ENCODE results near the gene CEBPA. TPM values are rescaled to one million over a fixed set of nuclear protein-coding genes. Genes with fewer than 3 reads are reported as not detected.

Gene CEBPA
- total and polyA plus RNA-seq, 2 experiments from 2014 or later: 0.50 to 2.6 TPM

GRCh38 chr19:33278023-33278402, 24.3 kb downstream of the CEBPA start:
- no peak overlapping the region for H2AFZ ChIP-seq
- H3K27me3 Mint-ChIP-seq (ENCODE audit: insufficient read depth, low read depth, poor library complexity): peaks cover 4% of the 10 kb centered on the region
- no peaks in the 10 kb centered on the region for H3F3A ChIP-seq (replicated peaks; ENCODE audit: low read depth)
- H3K4me3 ChIP-seq: no peak overlapping the region
- no peak overlapping the region for H3K4me2 ChIP-seq
- no peak for DNase-seq (ENCODE audit: low spot score)
- H3K9me2 ChIP-seq (ENCODE audit: insufficient read depth): no peaks in the 10 kb centered on the region
- no peak for ATAC-seq
- TF ChIP-seq EZH2phosphoT487 (IDR thresholded peaks at IDR 0.05; ENCODE audit: unreplicated experiment) (no peak), POLR2AphosphoS5 (IDR thresholded peaks at IDR 0.05; ENCODE audit: low read depth) (no peak), ZNF114 (CRISPR knock-in tag; IDR thresholded peaks at IDR 0.05) (no peak), JUNB (IDR thresholded peaks at IDR 0.05; ENCODE audit: unreplicated experiment) (no peak), ZNF331 (CRISPR knock-in tag; IDR thresholded peaks at IDR 0.05; ENCODE audit: low read depth) (no peak), EZH2 (IDR thresholded peaks at IDR 0.05; ENCODE audit: low read depth, unreplicated experiment) (no peak), STAT1 (IDR thresholded peaks at IDR 0.05; ENCODE audit: unreplicated experiment) (no peak), CREB1 (CRISPR knock-in tag; IDR thresholded peaks at IDR 0.05; ENCODE audit: low read depth) (no peak), NANOG (IDR thresholded peaks at IDR 0.05; ENCODE audit: borderline replicate concordance) (no peak)
- TF ChIP-seq, protein P1, sequence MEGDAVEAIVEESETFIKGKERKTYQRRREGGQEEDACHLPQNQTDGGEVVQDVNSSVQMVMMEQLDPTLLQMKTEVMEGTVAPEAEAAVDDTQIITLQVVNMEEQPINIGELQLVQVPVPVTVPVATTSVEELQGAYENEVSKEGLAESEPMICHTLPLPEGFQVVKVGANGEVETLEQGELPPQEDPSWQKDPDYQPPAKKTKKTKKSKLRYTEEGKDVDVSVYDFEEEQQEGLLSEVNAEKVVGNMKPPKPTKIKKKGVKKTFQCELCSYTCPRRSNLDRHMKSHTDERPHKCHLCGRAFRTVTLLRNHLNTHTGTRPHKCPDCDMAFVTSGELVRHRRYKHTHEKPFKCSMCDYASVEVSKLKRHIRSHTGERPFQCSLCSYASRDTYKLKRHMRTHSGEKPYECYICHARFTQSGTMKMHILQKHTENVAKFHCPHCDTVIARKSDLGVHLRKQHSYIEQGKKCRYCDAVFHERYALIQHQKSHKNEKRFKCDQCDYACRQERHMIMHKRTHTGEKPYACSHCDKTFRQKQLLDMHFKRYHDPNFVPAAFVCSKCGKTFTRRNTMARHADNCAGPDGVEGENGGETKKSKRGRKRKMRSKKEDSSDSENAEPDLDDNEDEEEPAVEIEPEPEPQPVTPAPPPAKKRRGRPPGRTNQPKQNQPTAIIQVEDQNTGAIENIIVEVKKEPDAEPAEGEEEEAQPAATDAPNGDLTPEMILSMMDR (conservative IDR thresholded peaks at IDR 0.05; ENCODE audit: low read depth in 2 of 2): no peak
- TF ChIP-seq, protein P2, sequence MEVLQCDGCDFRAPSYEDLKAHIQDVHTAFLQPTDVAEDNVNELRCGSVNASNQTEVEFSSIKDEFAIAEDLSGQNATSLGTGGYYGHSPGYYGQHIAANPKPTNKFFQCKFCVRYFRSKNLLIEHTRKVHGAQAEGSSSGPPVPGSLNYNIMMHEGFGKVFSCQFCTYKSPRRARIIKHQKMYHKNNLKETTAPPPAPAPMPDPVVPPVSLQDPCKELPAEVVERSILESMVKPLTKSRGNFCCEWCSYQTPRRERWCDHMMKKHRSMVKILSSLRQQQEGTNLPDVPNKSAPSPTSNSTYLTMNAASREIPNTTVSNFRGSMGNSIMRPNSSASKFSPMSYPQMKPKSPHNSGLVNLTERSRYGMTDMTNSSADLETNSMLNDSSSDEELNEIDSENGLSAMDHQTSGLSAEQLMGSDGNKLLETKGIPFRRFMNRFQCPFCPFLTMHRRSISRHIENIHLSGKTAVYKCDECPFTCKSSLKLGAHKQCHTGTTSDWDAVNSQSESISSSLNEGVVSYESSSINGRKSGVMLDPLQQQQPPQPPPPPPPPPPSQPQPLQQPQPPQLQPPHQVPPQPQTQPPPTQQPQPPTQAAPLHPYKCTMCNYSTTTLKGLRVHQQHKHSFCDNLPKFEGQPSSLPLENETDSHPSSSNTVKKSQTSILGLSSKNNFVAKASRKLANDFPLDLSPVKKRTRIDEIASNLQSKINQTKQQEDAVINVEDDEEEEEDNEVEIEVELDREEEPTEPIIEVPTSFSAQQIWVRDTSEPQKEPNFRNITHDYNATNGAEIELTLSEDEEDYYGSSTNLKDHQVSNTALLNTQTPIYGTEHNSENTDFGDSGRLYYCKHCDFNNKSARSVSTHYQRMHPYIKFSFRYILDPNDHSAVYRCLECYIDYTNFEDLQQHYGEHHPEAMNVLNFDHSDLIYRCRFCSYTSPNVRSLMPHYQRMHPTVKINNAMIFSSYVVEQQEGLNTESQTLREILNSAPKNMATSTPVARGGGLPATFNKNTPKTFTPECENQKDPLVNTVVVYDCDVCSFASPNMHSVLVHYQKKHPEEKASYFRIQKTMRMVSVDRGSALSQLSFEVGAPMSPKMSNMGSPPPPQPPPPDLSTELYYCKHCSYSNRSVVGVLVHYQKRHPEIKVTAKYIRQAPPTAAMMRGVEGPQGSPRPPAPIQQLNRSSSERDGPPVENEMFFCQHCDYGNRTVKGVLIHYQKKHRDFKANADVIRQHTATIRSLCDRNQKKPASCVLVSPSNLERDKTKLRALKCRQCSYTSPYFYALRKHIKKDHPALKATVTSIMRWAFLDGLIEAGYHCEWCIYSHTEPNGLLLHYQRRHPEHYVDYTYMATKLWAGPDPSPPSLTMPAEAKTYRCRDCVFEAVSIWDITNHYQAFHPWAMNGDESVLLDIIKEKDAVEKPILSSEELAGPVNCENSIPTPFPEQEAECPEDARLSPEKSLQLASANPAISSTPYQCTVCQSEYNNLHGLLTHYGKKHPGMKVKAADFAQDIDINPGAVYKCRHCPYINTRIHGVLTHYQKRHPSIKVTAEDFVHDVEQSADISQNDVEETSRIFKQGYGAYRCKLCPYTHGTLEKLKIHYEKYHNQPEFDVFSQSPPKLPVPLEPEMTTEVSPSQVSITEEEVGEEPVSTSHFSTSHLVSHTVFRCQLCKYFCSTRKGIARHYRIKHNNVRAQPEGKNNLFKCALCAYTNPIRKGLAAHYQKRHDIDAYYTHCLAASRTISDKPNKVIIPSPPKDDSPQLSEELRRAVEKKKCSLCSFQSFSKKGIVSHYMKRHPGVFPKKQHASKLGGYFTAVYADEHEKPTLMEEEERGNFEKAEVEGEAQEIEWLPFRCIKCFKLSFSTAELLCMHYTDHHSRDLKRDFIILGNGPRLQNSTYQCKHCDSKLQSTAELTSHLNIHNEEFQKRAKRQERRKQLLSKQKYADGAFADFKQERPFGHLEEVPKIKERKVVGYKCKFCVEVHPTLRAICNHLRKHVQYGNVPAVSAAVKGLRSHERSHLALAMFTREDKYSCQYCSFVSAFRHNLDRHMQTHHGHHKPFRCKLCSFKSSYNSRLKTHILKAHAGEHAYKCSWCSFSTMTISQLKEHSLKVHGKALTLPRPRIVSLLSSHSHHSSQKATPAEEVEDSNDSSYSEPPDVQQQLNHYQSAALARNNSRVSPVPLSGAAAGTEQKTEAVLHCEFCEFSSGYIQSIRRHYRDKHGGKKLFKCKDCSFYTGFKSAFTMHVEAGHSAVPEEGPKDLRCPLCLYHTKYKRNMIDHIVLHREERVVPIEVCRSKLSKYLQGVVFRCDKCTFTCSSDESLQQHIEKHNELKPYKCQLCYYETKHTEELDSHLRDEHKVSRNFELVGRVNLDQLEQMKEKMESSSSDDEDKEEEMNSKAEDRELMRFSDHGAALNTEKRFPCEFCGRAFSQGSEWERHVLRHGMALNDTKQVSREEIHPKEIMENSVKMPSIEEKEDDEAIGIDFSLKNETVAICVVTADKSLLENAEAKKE (CRISPR knock-in tag; IDR thresholded peaks at IDR 0.05): no peak
- TF ChIP-seq, protein P3, sequence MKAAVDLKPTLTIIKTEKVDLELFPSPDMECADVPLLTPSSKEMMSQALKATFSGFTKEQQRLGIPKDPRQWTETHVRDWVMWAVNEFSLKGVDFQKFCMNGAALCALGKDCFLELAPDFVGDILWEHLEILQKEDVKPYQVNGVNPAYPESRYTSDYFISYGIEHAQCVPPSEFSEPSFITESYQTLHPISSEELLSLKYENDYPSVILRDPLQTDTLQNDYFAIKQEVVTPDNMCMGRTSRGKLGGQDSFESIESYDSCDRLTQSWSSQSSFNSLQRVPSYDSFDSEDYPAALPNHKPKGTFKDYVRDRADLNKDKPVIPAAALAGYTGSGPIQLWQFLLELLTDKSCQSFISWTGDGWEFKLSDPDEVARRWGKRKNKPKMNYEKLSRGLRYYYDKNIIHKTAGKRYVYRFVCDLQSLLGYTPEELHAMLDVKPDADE (IDR thresholded peaks at IDR 0.05): no peak
- TF ChIP-seq, protein P4, sequence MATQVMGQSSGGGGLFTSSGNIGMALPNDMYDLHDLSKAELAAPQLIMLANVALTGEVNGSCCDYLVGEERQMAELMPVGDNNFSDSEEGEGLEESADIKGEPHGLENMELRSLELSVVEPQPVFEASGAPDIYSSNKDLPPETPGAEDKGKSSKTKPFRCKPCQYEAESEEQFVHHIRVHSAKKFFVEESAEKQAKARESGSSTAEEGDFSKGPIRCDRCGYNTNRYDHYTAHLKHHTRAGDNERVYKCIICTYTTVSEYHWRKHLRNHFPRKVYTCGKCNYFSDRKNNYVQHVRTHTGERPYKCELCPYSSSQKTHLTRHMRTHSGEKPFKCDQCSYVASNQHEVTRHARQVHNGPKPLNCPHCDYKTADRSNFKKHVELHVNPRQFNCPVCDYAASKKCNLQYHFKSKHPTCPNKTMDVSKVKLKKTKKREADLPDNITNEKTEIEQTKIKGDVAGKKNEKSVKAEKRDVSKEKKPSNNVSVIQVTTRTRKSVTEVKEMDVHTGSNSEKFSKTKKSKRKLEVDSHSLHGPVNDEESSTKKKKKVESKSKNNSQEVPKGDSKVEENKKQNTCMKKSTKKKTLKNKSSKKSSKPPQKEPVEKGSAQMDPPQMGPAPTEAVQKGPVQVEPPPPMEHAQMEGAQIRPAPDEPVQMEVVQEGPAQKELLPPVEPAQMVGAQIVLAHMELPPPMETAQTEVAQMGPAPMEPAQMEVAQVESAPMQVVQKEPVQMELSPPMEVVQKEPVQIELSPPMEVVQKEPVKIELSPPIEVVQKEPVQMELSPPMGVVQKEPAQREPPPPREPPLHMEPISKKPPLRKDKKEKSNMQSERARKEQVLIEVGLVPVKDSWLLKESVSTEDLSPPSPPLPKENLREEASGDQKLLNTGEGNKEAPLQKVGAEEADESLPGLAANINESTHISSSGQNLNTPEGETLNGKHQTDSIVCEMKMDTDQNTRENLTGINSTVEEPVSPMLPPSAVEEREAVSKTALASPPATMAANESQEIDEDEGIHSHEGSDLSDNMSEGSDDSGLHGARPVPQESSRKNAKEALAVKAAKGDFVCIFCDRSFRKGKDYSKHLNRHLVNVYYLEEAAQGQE (IDR thresholded peaks at IDR 0.05; ENCODE audit: unreplicated experiment): no peak
- H3K4me1 Mint-ChIP-seq: peaks cover 18% of the 10 kb centered on the region
- H3K79me2 ChIP-seq (replicated peaks; ENCODE audit: insufficient read depth): no peaks in the 10 kb centered on the region
- H3K9me3 Mint-ChIP-seq: no peaks in the 10 kb centered on the region
- no peaks in the 10 kb centered on the region for H3K36me3 Mint-ChIP-seq (ENCODE audit: low read depth)
- no peaks in the 10 kb centered on the region for H3K36me3 ChIP-seq (ENCODE audit: insufficient read depth)
- H3K27me3 ChIP-seq (ENCODE audit: insufficient read depth): no peaks in the 10 kb centered on the region
- no peaks in the 10 kb centered on the region for H3K4me1 ChIP-seq (ENCODE audit: insufficient read depth)
- no peaks in the 10 kb centered on the region for H4K20me1 ChIP-seq (replicated peaks; ENCODE audit: insufficient read depth)
- no peak overlapping the region for H3K4me3 Mint-ChIP-seq
- H3K27ac Mint-ChIP-seq: no peak overlapping the region
- H3K27ac ChIP-seq (ENCODE audit: low read depth): no peak overlapping the region

Measured in GM23338 (cell line).